GM12892 (cell line): Measurements from ENCODE around the gene HORMAD2.

Experiments used
- POLR2A ChIP-seq: IDR thresholded peaks from 2 replicates; pipeline ENCODE4 v1.6.1; 2011; ENCODE audit warnings: low read depth, low read length, control low read depth
- POLR2AphosphoS5 ChIP-seq: IDR thresholded peaks from 2 replicates; pipeline ENCODE4 v1.6.1; 2011; ENCODE audit warnings: low read depth, low read length, control low read depth
- TAF1 ChIP-seq: IDR thresholded peaks from 2 replicates; pipeline ENCODE4 v1.6.1; 2011; ENCODE audit warnings: low read depth, mild to moderate bottlenecking, control low read depth, low read length, borderline replicate concordance

GRCh38 chr22:30094804-30095203 lies 14.5 kb downstream of the HORMAD2 start:
- TF ChIP-seq POLR2A (no peak), POLR2AphosphoS5 (no peak), TAF1 (no peak)
